SHP77 treated with DMSO at 0.1 percent for 48 hours (cell line): ENCODE data around the gene TF.

ENCODE experiments used
- DNase-seq: peaks from one replicate; lab custom pipeline; 2025; lab: John Stamatoyannopoulos, UW

Gene TF

DNA sequence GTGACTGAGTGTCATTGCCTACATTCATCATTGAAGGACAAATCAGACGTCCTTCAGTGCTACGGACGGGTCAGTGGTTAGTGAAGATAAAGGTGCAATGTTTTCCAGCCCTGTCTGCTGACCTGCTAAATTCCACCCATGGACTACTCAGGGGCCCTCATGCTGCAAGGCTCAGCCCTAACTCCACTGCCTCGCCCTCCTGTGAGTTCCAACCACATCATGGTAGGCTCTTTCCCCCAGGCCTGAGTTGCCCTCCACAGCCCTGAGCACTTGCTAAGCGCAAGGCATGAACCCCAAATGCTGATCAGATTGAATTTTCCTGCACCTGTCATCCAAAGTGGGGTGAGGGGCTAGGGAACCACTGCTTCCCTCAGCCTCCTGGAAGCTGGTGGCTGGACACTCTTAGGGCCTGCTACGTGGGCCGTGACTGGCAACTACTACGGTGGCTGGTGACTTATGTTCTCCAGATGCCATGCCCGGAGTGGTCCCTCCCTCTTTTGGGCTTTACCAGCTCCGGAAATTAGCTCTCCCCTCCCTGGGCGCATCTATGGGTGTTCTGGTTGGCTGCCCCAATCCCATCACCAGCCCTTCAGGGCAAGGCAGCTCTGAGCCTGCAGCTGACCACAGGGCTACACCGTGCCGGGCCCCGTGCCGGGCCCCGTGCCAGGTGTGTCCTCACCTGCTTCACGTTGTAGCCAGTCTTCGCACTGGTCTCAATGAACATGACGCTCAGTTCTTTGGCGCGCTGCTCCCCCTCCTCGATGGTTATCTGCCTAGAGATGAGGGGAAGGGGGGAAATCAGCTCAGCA is 91.5 kb downstream of the TF start:
- DNase-seq, result no peak

DNA sequence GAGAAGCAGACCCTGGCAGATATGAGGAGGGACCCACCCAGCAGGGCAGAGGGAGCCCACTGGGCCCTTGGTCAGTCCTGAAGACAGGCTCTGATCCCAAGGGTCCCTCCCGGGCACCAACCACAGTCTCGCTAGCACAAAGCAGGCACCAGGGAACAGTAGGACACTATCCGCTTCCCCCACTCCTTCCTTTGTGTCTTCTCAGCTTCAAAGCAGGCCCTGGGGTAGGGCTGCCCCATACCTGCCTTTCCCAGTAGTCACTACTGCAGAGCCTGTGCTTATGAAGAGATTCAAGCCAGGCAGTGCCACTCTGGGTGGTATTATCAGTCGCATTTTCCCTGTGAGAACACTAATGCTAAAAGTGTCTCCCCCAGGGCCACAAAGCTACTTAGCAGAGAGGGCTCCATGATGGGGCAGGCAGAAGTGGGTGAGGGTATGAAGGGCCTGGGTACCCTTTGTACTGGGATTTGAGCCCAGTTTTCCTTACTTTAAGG is 92.2 kb downstream of the TF start:
- no peak for DNase-seq

DNA sequence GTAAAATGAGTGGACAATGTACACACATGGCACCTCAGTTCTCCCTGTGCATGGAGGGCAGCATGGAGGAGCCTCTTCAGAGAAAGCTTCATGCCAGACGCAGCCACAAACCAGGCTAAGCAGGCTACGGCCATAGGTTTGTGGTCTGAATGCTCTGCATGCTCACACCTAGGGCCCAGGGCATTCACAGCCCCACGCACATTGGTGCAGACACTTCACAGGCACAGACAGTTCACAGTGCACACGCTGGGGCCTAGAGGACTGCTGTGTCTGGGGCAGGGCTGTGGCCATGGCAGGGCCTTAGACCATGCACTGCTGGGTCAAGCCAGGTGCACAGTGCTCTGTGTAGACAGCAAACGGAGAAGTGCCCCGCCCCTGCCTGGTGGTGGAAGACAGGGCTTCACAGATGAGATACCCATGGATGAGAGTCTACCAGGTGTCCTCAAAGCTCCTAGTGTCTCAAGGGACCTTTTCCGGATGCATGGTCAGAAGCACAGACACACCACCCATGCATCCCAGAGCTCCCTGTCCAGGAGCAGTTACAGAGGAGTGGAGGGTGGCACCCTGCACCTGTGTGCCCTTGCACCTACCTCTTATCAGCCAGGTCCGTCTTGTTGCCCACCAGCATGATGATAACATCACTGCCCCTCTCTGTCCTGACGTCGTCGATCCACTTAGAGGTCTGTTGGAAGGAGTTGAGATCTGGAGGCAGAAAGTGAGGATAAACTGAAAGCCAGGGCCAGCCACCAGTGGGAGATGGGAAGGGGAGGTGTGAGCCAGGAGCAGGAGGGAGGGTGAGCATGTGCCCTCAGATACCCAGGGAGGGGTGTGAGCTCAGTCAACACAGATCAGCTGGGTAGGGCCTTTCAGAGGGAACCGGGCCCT is 93.0 kb downstream of the TF start:
- DNase-seq, result no peak

DNA sequence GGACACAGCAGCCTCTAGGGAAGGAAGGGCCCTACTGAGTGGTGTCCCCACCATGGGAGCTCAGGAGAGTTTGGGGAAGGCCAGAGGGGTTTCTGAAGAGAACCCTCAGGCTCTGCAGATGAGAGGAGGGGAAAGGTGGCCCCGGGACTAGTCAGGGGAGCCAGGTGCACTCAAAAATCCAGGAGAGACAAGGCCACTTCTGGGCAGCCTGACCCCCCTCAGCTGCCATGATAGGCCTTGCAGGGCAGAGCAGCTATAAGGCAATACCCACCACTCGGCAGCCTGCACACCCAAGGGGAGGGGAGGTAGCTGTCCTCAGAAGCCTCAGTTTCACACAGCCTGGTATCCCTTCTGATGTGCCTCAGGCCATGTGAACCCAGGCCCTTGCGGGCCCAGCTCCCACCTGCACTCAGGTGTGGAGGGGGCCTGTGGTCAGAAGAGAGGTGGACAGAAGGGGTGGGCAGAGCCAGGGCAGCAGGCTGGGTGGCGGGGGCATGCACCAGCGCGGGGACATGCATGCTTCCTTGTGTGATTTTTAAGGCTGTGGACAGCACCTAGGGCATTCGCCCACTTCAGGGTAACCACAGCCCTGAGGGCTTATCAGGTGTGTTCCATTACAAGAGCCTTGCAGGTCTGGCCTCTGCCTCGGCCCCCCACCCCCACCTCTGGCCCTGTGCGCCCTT is 94.0 kb downstream of the TF start:
- no peak for DNase-seq

DNA sequence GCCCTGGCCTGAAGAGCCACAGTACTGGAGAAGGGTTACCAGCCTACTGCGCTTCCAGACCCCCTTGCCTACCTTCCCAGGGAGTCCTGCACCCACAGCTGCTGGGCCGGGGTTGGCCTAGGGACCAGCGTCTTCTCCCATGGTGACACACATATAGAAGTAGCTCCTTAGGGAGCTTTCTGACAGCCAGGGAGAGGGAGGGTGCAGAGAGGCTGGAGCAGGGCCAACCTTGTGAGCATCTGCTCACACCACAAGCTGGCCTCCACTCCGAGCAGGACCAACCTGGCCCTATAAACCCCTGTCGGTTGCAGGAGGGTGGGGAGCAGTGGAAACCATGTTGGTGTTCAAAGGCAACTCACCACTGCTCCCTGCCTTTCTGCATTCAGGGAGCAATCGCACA is 94.6 kb downstream of the TF start:
- no peak for DNase-seq

DNA sequence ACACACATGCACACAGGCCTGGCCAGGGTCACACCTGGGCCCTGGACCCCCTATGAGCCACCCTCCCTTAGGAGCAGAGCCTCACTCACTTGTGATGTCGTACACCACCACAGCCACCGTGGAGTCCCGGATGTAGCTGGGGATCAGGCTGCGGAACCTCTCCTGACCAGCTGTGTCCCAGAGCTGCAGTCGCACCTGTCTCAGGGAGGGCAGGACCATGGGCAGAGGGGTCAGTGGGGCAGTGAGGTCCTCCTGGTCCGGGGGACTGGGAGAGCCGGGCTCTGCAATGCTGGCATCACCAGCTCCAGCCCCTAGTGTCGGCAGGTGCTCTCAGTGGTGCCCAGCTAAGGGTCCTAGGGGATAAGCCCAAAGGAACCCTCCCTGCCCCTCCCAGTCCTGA is 95.0 kb downstream of the TF start:
- DNase-seq, result no peak

DNA sequence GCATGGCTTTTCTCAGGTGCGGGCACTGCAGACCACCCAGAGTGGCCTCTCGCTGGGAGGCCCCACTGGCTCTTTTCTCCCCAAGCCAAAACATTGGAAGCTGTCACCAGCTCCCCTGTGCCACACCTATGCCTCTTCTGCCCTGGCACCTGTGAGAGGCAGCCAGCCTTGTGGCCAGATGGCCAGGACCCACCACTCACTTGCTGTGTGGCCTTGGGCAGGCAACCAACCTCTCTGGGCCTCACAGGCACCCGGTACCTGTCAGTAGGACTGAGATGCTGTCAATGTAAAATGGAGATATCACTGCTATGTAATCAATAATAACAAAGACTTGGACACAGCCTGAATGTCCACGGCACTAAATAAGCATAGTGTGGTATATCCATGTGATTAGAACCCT is 96.0 kb downstream of the TF start:
- no peak for DNase-seq

DNA sequence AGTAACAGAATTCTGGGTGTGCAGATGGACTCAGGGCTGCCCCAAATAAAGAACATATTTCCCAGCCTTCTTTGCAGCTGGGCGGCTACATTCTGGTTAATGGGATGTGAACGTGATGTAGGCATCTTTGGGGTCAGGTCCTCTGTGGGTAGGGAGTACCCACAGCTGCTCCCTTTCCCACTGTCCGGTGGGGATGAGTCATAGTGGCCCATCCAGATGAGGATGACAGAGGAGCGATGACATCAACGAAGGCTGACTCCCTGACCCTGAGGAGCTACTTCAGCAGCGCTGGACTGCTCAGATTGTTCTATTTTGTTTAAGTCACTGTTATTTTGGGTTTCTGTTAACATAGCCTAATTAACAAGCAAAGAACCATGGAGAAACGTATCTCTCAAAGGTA is 97.4 kb downstream of the TF start:
- DNase-seq, result no peak

DNA sequence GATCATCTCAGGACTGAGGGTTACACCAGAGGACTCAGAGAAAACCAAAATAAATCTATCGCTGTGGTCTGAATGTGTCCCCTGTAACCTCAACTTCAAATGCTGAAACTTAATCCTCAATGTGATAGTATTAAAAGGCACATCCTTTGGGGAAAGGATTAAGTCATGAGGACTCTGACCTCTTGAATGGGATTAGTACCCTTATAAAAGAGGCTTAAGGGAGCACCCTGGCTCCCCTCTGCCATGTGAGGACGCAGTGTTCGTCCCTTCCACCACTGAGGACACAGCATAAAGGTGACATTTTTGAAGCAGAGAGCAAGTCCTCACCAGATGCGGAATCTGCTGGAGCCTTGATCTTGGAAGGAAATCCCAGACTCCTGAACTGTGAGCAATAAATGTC is 98.9 kb downstream of the TF start:
- no peak for DNase-seq
